ENCODE measurements around the gene PAX4. TPM values are rescaled to one million over a fixed set of nuclear protein-coding genes. Genes with fewer than 3 reads are reported as not detected.

PAX4 gene, protein sequence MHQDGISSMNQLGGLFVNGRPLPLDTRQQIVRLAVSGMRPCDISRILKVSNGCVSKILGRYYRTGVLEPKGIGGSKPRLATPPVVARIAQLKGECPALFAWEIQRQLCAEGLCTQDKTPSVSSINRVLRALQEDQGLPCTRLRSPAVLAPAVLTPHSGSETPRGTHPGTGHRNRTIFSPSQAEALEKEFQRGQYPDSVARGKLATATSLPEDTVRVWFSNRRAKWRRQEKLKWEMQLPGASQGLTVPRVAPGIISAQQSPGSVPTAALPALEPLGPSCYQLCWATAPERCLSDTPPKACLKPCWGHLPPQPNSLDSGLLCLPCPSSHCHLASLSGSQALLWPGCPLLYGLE
- not detected in 2 replicates for total RNA-seq (2014; rRNA removed; shearing (Covaris generic))

- no peak for DNase-seq (ENCODE audit: low spot score)
Observed at GRCh38 chr7:127618042-127618441, at the start of gene PAX4. Gene PAX4, minus strand, starts transcription at chr7:127618142. Its CDS starts 2,214 bp downstream, at chr7:127615928.

GRCh38 chr7:127667017-127667670, 49.2 kb upstream of the PAX4 start:
- peak; percentile 21 for DNase-seq (ENCODE audit: low spot score)

DNA sequence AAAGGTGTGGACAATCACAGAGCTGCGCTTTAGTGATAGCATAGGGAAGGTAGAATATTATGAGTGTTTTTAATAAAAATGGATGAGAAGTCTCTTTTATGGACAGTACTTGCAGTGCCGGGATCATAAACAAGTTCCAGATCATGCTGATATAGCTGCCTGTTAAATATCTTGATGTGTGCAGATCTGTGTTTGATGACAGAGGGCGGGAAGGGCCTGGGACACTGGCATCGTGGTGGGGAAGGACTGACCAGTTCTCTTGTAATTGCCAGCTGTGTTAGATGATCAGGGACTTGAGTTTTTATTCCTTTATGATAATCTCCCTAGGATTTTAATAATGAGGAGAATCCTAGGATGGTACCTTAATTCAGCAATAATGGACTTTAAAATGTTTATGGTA, 48.7 kb upstream of the PAX4 start:
- no peak for DNase-seq (ENCODE audit: low spot score)

GRCh38 chr7:127665922-127666321, 48.0 kb upstream of the PAX4 start:
- no peak for DNase-seq (ENCODE audit: low spot score)

DNA sequence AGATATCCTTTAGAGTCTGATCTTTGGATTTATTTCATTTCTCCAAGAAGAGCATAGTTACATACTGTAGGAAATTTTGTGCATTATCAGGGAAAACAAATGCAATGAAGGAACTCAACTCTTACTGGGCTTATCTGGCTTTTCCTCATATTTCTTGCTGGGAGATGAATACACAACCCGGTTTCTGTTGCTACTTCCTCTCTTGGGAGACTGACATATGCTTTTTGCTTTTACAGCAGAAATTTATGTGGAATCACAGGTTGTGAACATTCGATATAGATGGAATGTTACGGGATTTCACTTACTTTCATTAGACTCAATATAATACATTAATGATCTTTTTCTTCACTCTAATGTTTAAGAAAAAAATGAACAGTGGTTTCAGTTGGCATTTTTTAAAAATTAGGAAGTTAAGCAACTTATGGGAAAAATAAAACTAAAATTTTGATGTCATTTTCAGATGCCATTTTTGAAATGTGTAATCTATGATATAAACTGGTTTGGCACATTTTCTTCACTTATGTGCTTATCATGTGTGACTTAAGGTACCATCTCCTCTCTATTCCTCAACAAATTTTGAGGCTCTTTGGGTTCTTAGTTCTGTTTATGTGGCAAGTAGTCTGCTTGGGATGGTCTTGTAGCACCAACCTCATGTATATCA, 41.2 kb upstream of the PAX4 start:
- no peak for DNase-seq (ENCODE audit: low spot score)

- DNase-seq (ENCODE audit: low spot score), result no peak
Observed at GRCh38 chr7:127657500-127657899, 39.6 kb upstream of the PAX4 start.

- no peak for DNase-seq (ENCODE audit: low spot score)
Observed at GRCh38 chr7:127655720-127656119, 37.8 kb upstream of the PAX4 start.

- DNase-seq (ENCODE audit: low spot score), result no peak
Observed at GRCh38 chr7:127654404-127655394, 36.8 kb upstream of the PAX4 start.

DNA sequence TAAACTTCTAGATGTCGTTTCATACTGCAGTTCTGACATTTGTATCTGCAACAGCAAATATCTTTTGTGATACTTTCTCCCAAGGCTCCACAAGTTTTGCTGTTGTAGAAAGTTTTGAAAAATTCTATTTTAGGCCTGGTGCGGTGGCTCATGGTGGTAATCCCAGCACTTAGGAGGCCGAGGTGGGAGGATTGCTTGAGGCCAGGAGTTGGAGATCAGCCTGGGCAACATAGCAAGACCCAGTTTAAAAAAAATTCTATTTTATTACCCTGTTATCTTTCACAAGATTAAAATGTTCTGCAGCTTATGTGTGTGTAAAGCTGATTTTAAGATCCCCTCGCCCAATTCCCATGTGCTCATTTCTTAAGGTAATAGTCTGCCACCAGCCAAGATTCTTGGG, 35.5 kb upstream of the PAX4 start:
- no peak for DNase-seq (ENCODE audit: low spot score)

DNA sequence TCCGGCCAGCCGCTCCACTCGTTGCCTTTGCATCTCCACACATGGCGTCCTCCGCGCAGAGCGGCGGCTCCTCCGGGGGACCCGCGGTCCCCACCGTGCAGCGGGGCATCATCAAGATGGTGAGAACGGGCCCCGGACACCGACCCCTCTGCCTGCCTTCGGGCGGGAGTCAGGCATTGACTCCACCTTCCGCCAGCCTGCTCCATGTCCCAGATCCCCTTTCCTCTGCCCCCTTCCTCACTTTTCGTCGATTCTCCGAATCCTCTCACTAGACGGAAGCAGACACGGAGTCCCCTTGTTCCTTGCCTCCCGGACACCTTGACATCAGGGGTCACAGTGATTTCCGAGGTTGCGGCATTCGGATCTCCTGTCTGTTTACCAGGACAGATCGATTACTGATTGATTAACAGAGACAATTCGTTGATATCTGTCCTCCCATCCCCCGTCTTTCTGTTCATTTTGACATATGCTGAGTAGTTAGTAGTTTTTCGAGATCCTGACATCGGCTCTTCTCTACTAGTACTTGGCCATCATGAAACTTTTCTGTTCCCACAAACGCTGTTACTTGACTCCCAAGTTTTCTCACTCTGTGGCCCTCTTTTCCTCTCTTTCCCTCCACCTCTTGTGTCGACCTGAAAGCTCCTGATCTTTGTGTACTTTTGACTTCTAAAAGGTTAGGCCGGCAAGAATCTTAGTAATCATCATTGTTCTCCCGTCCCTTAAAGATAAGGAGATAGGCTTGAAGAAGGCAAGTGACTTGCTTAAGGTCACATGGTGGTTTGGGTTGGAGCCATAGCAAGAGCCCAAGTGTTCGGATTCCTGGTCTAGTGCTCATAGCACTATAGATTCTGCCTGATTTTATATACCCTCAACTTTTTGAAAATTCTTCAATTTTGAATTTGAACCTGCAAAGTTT, 34.6 kb upstream of the PAX4 start:
- no peak for DNase-seq (ENCODE audit: low spot score)

DNA sequence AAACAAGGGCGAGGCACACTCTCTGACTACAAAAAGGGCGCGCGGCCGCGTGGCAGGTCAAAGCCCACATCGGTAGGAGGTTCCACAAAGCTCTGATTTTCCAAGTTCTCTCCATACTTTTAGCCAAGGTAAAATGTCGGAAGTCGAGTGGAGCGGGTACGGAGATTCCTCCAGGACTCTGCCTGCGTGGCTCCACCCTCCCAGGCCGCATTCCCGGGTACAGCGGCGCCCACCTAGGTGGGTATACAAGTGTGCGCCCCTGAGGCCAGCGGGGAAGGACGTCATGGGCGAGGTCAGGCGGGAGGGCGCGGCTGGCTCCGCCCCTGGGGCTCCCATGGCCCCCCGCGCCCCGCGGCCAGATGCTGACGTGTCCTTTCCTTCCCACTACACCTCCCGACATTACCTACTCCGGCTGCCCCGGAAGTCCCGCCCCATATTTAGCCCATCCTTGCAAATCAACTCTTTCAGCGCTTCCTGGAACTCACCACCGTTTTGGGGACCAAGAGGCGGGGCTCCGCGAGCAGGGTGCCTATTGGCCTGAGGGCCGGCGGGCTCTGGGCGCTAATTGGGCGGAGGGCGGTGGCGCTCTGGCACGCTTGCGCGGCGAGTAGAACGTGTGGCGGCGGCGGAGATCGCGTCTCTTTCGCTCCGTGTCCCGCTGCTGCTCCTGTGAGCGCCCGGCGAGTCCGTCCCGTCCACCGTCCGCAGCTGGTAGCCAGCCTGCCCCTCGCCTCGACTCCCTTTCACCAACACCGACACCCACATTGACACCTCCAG, 33.8 kb upstream of the PAX4 start, which contains the start of gene SND1:
Gene SND1, plus strand, starts transcription at position 639 of the 777 bp plus-strand sequence. CDS start 180 bp downstream, outside the sequence.
- peak; percentile 99 for DNase-seq (ENCODE audit: low spot score)

- DNase-seq (ENCODE audit: low spot score), result no peak
Observed at GRCh38 chr7:127650847-127651555, 33.1 kb upstream of the PAX4 start.

- DNase-seq (ENCODE audit: low spot score), result no peak
Observed at GRCh38 chr7:127648986-127649385, 31.0 kb upstream of the PAX4 start.

DNA sequence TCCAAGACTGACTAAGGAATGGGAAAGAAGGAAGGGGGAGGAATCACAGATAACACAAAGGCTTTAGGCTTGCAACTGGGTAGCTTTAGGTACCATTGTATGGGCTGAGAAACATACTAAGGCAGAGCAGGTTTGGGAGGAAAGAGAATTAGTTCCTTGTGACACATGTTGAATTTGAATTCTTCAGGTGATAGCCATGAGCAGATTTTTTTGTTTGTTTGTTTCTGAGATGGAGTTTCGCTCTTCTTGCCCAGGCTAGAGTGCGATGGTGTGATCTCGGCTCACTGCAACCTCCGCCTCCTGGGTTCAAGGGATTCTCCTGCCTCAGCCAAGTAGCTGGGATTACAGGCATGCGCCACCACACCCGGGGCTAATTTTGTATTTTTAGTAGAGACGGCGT, 29.7 kb upstream of the PAX4 start:
- no peak for DNase-seq (ENCODE audit: low spot score)

GRCh38 chr7:127644484-127644883, 26.5 kb upstream of the PAX4 start:
- no peak for DNase-seq (ENCODE audit: low spot score)

- DNase-seq (ENCODE audit: low spot score), result no peak
Observed at GRCh38 chr7:127638197-127638596, 20.3 kb upstream of the PAX4 start.

DNA sequence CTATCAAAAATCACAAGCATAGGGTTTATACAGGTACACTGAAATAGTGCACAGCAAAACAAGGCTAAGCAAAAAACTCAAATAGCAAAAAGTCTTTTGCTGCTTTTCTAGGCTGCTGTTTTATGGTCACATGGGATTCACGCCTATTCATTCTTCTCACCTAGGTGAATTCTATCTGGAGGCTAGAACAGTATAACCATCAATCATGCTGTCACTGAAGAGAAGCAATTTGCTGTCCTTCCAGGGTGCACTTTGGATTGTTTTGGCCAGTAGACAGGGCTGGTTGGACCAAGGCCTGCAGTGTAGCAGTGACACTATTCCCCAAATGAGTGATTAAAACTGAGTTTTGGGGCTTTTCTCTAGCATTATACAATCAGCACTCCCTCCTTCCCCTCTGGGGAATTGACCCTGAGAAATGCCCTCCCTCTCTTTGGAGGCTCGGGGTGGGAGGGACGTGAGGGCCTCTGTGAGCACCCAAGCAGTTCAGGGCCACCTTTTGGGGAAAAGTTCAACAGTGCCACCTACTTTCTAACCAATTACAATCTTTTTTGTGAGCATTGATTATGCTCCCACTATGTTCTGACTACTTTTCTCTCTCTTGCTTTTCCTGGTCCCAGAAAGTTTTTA, 17.8 kb upstream of the PAX4 start:
- no peak for DNase-seq (ENCODE audit: low spot score)

DNA sequence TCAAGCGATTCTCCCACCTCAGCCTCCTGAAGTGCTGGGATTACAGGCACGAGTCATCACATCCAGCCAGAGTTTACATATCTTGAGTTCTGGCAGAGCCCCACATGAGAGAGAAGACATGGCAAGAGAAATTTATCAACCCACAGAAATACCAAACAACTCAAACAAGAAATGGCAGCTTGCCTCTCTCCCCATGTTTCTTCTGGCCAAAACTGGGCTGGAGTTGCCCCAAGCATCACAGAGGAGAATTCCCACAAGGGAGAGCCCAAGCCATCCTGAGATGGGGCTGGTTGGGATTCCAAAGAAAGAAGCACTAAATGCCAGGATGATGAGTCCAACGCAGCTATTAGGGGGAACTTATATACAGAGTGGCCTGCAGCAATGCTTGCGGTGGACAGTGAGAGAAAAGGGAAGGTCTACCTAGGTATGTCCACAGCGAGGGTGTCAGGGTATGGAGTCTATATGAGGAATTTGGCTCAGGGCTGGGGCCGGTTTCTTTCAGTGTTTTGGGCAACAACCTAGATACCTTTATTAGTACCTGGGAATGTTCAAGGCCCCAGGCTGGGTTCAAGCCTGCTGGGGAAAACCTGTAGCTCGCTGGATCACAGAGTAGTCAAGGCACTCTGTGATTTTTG, 14.5 kb upstream of the PAX4 start:
- DNase-seq (ENCODE audit: low spot score), result no peak

Measured in H4 (cell line).